Gastroesophageal sphincter (tissue), 4 donors: ENCODE measurements around the gene DPYD. TPM values are rescaled to one million over a fixed set of nuclear protein-coding genes. Genes with fewer than 3 reads are reported as not detected.

Experiments
- ATAC-seq: fragments of 150-250 bp; one replicate; pipeline ENCODE4 v1.9.1; 2016; ENCODE audit warnings: mild to moderate bottlenecking, moderate library complexity
- H3K27ac ChIP-seq, 4 donors: fragments of 200-600 bp; sonication (generic) in 3 of 4; 1 replicate in 3 of 4; 2 replicates in 1 of 4; pipeline ENCODE4 v1.5.1; 2016 to 2019
- H3K27me3 ChIP-seq: fragments of 200-600 bp; sonication (generic); one replicate; pipeline ENCODE4 v1.5.1; 2019
- H3K36me3 ChIP-seq, 2 donors: fragments of 200-600 bp; sonication (generic); one replicate each; pipeline ENCODE4 v1.5.1; 2019; ENCODE audit warnings: control low read depth in 1 of 2
- H3K4me1 ChIP-seq, 3 donors: fragments of 200-600 bp; sonication (generic); 1 replicate in 2 of 3; 2 replicates in 1 of 3; pipeline ENCODE4 v1.5.1; 2016 to 2019; ENCODE audit warnings: control low read depth in 2 of 3
- H3K4me3 ChIP-seq, 2 donors: fragments of 200-600 bp; sonication (generic); one replicate each; pipeline ENCODE4 v1.5.1; 2019; ENCODE audit warnings: mild to moderate bottlenecking in 1 of 2, moderate library complexity in 1 of 2
- H3K9me3 ChIP-seq, 3 donors: fragments of 200-600 bp; sonication (generic); one replicate each; pipeline ENCODE4 v1.5.1; 2017 to 2019; ENCODE audit warnings: control low read depth in 2 of 3
- CTCF ChIP-seq, 4 experiments: fragments of 200-600 bp in 2 of 4; fragments of 450-650 bp in 2 of 4; sonication (generic) in 1 of 4; IDR thresholded peaks; one replicate each; pipeline ENCODE4 v1.5.1; 2017 to 2019; ENCODE audit warnings: antibody characterized with exemption in 4 of 4, mild to moderate bottlenecking in 2 of 4, moderate library complexity in 2 of 4
- EP300 ChIP-seq: sonication (generic); formaldehyde crosslinking; IDR thresholded peaks from one replicate; pipeline ENCODE4 v1.6.1; 2017; ENCODE audit warnings: antibody characterized with exemption, mild to moderate bottlenecking
- POLR2A ChIP-seq, 2 donors: fragments of 450-650 bp; IDR thresholded peaks; one replicate each; pipeline ENCODE4 v1.6.1; 2017; ENCODE audit warnings: antibody characterized with exemption in 2 of 2, mild to moderate bottlenecking in 2 of 2, moderate library complexity in 1 of 2
- POLR2AphosphoS5 ChIP-seq: sonication (generic); formaldehyde crosslinking; IDR thresholded peaks from one replicate; pipeline ENCODE4 v1.6.1; 2017; ENCODE audit warnings: antibody characterized with exemption
- WGBS, 2 donors: methylation state at CpG; one replicate each; pipeline ENCODE4 v1.1.5; 2018; ENCODE audit warnings: low coverage in 1 of 2; 5-methylcytosine and 5-hydroxymethylcytosine counted together
- total RNA-seq, 4 donors: library from RNA; depleted of rRNA; stranded (reverse); fragments of >200 nt; gene quantifications; one replicate each; pipeline ENCODE4 v1.1.0, GENCODE V29; 2016

DPYD gene
- total RNA-seq, 4 donors from 2014 or later = 31.2 to 53.0 (median 43.2) TPM

- Histone ChIP-seq H3K4me3 (no peak overlapping the region), H3K9me3 (peaks cover 0 to 3% (median 0%) of the 10 kb centered on the region in 3 donors)
Measured at GRCh38 chr1:97270508-97271307, 650.1 kb downstream of the DPYD start.

GRCh38 chr1:97265630-97266029 is 655.2 kb downstream of the DPYD start:
- TF ChIP-seq POLR2A (IDR thresholded peaks at IDR 0.05) (no peak), CTCF (IDR thresholded peaks at IDR 0.05) (no peak), POLR2AphosphoS5 (no peak), EP300 (no peak)
- H3K36me3 ChIP-seq = no peaks in the 10 kb centered on the region
- no peak overlapping the region for H3K27ac ChIP-seq
- no peak for ATAC-seq
- no peaks in the 10 kb centered on the region for H3K4me1 ChIP-seq
- no peaks in the 10 kb centered on the region for H3K27me3 ChIP-seq
- H3K9me3 ChIP-seq = peaks cover 0 to 3% (median 0%) of the 10 kb centered on the region in 3 donors
- no peak overlapping the region for H3K4me3 ChIP-seq

More at GRCh38 chr1:97270508-97271307, 650.1 kb downstream of the DPYD start:
- peaks cover 0 to 12% (median 0%) of the 10 kb centered on the region in 3 donors for H3K4me1 ChIP-seq
- H3K36me3 ChIP-seq = no peaks in the 10 kb centered on the region
- ATAC-seq = no peak
- TF ChIP-seq CTCF (IDR thresholded peaks at IDR 0.05) (no peak), EP300 (no peak), POLR2AphosphoS5 (no peak), POLR2A (IDR thresholded peaks at IDR 0.05) (no peak)
- H3K27me3 ChIP-seq = no peaks in the 10 kb centered on the region
- WGBS, 2 donors = 44 to 89% methylated on average over 1 to 3 of the region's 3 CpGs
- H3K27ac ChIP-seq = no peak overlapping the region

- no peaks in the 10 kb centered on the region for H3K36me3 ChIP-seq
- H3K9me3 ChIP-seq = peaks cover 0 to 3% (median 0%) of the 10 kb centered on the region in 3 donors
- H3K4me1 ChIP-seq = no peaks in the 10 kb centered on the region
- no peak for TF ChIP-seq EP300
- TF ChIP-seq POLR2AphosphoS5 = no peak
- TF ChIP-seq POLR2A (IDR thresholded peaks at IDR 0.05) = no peak
- TF ChIP-seq CTCF (IDR thresholded peaks at IDR 0.05) = no peak
- H3K27ac ChIP-seq = no peak overlapping the region
- H3K27me3 ChIP-seq = no peaks in the 10 kb centered on the region
- no peak overlapping the region for H3K4me3 ChIP-seq
- 64 to 67% methylated on average over 1 of the region's 1 CpG for WGBS, 2 donors
- no peak for ATAC-seq
Measured at GRCh38 chr1:97262842-97263241, 658.0 kb downstream of the DPYD start.

- ATAC-seq = no peak
- no peaks in the 10 kb centered on the region for H3K36me3 ChIP-seq
- no peaks in the 10 kb centered on the region for H3K9me3 ChIP-seq
- WGBS, 2 donors = 78 to 92% methylated on average over 1 of the region's 1 CpG
- TF ChIP-seq POLR2AphosphoS5 = no peak
- TF ChIP-seq POLR2A (IDR thresholded peaks at IDR 0.05) = no peak
- no peak for TF ChIP-seq EP300
- TF ChIP-seq CTCF (IDR thresholded peaks at IDR 0.05) = no peak
- H3K4me1 ChIP-seq = no peaks in the 10 kb centered on the region
- no peak overlapping the region for H3K4me3 ChIP-seq
- no peak overlapping the region for H3K27ac ChIP-seq
- no peaks in the 10 kb centered on the region for H3K27me3 ChIP-seq
Measured at GRCh38 chr1:97258597-97258996, 662.2 kb downstream of the DPYD start.
